K562 (cell line): ENCODE results near the gene TCAP. TPM values are rescaled to one million over a fixed set of nuclear protein-coding genes. Genes with fewer than 3 reads are reported as not detected.

Source experiments
- ATAC-seq: fragments of 200-7000 bp; cut with Tn5 transposase; 3 replicates; pipeline ENCODE4 v1.9.1; 2020; ENCODE audit warnings: moderate library complexity
- BruUV-seq: library from RNA; stranded (reverse); fragments of 400-500 nt; replicated peaks from 2 replicates; lab custom pipeline; 2021; lab: Mats Ljungman, UMichigan
- CTCF ChIA-PET: fragments of 300-600 bp; formaldehyde crosslinking; extraction: SDS; loops from one replicate; lab custom pipeline; 2021; ENCODE audit warnings: low intra/inter-chr PET ratio; lab: Yijun Ruan, JAX
- POLR2A ChIA-PET: fragments of 300-600, 350-650 bp; sonication (Branson Sonifier 250); formaldehyde crosslinking; extraction: SDS; loops from one replicate; lab custom pipeline; 2021; ENCODE audit warnings: antibody characterized with exemption, inconsistent platforms; lab: Yijun Ruan, JAX
- DNase-seq, 4 experiments: peaks; one replicate each; pipeline versions ENCODE4 v3.0.0 to v3.0.0-alpha.2; 2011 to 2018; ENCODE audit warnings: low spot score in 3 of 4, mixed read lengths in 3 of 4; ENCODE audit errors: extremely low read depth in 1 of 4
- FAIRE-seq: peaks from 2 replicates; lab custom pipeline; 2011; peaks lifted over from hg19 to GRCh38; lab: Jason Lieb, UNC
- H2AFZ ChIP-seq: 2 replicates; pipeline ENCODE4 v1.6.0; 2011; ENCODE audit warnings: low read depth, low read length, control low read depth, inconsistent platforms
- H3K27ac ChIP-seq: fragments of 200-600 bp; 3 replicates; pipeline ENCODE4 v1.8.0; 2011; ENCODE audit warnings: low read depth, mild to moderate bottlenecking, control low read depth, inconsistent platforms, low read length, moderate library complexity, mixed read lengths; ENCODE audit errors: extremely low read depth
- H3K27me3 ChIP-seq, 2 experiments: fragments of 300-600 bp in 1 of 2; 2 replicates in 1 of 2; 3 replicates in 1 of 2; pipeline versions ENCODE4 v1.6.0 to v1.8.0; 2011; ENCODE audit warnings: inconsistent platforms in 2 of 2, low read length in 2 of 2, mild to moderate bottlenecking in 1 of 2, mixed read lengths in 1 of 2, moderate library complexity in 1 of 2; ENCODE audit not compliant: control insufficient read depth in 2 of 2, insufficient read depth in 2 of 2
- H3K36me3 ChIP-seq: fragments of 300-600 bp; 3 replicates; pipeline ENCODE4 v1.8.0; 2011; ENCODE audit warnings: mild to moderate bottlenecking, low read length, inconsistent platforms; ENCODE audit not compliant: control insufficient read depth, insufficient read depth
- H3K4me1 ChIP-seq, 2 experiments: fragments of 200-600 bp in 1 of 2; replicated peaks in 1 of 2; 2 replicates in 1 of 2; 3 replicates in 1 of 2; pipeline versions ENCODE4 v1.5.1 to v1.8.0; 2011; ENCODE audit warnings: inconsistent platforms in 2 of 2, low read length in 2 of 2, mild to moderate bottlenecking in 1 of 2, mixed read lengths in 1 of 2, moderate library complexity in 1 of 2; ENCODE audit not compliant: control insufficient read depth in 2 of 2, insufficient read depth in 2 of 2
- H3K4me2 ChIP-seq: 2 replicates; pipeline ENCODE4 v1.6.1; 2011; ENCODE audit warnings: low read length, control low read depth, inconsistent platforms, mixed read lengths; ENCODE audit not compliant: insufficient read depth
- H3K4me3 ChIP-seq: fragments of 200-600 bp; sonication (generic), shearing (Covaris generic); 2 replicates; pipeline ENCODE4 v1.5.1; 2016; ENCODE audit warnings: control low read depth, inconsistent platforms
- H3K79me2 ChIP-seq: fragments of 200-600 bp; 3 replicates; pipeline ENCODE4 v1.8.0; 2011; ENCODE audit warnings: low read length, inconsistent platforms; ENCODE audit not compliant: control insufficient read depth, insufficient read depth
- H3K9ac ChIP-seq, 2 experiments: 2 replicates each; pipeline versions ENCODE4 v1.6.0 to v1.6.1; 2011; ENCODE audit warnings: low read depth in 2 of 2, low read length in 2 of 2, control low read depth in 1 of 2, inconsistent platforms in 1 of 2, mild to moderate bottlenecking in 1 of 2, mixed read lengths in 1 of 2; ENCODE audit not compliant: insufficient read depth in 1 of 2
- H3K9me1 ChIP-seq: one replicate; pipeline ENCODE4 v1.6.0; 2011; ENCODE audit warnings: inconsistent platforms, mild to moderate bottlenecking, low read length, moderate library complexity; ENCODE audit not compliant: control insufficient read depth, insufficient read depth
- H3K9me3 ChIP-seq: replicated peaks from 2 replicates; pipeline ENCODE4 v1.5.1; 2011; ENCODE audit warnings: low read depth, low read length, inconsistent platforms; ENCODE audit not compliant: control insufficient read depth, insufficient read depth
- H4K20me1 ChIP-seq: replicated peaks from 2 replicates; pipeline ENCODE4 v1.6.1; 2011; ENCODE audit warnings: low read length, inconsistent platforms, mixed read lengths; ENCODE audit not compliant: control insufficient read depth, insufficient read depth
- WGBS: fragments of 100-300 bp; shearing (Covaris generic); methylation state at CpG from one replicate; pipeline ENCODE4 v1.1.6; 2016; ENCODE audit warnings: low coverage, mixed read lengths; ENCODE audit not compliant: insufficient coverage; ENCODE audit errors: missing lambda C conversion rate; 5-methylcytosine and 5-hydroxymethylcytosine counted together
- in situ Hi-C: fragments of 300-500 bp; cut with MboI; formaldehyde crosslinking; loops from 4 replicates; pipeline ENCODE4 v1.15.0; 2018; ENCODE audit warnings: inconsistent platforms, mixed read lengths
- intact Hi-C: fragments of 100-400 bp; cut with micrococcal nuclease; formaldehyde crosslinking; loops from 2 replicates; pipeline ENCODE4 v1.14.2; 2022
- polyA plus RNA-seq, 8 experiments: library from polyadenylated mRNA; depleted of rRNA in 4 of 8; stranded (reverse) in 5 of 8; unstranded in 3 of 8; fragments of >200 nt; fragmentation: Nextera tagmentation in 2 of 8; fragmentation: Illumina TruSeq in 1 of 8; extraction: Ambion mirVana in 2 of 8; extraction: Trizol in 1 of 8; gene quantifications; 2 replicates each; pipeline versions ENCODE4 v1.2.1 to v1.2.3, GENCODE V29; 2011 to 2014; ENCODE audit warnings: inconsistent platforms in 1 of 8, missing spikeins in 1 of 8
- total RNA-seq, 7 experiments: library from RNA; depleted of rRNA in 6 of 7; stranded (reverse); fragments of >200 nt in 6 of 7; fragmentation: Illumina TruSeq in 2 of 7; extraction: Trizol in 2 of 7; gene quantifications; 2 replicates each; pipeline versions ENCODE4 v1.2.1 to v1.2.3, GENCODE V29; 2011 to 2021; ENCODE audit warnings: low replicate concordance in 1 of 7
- TF ChIP-seq, protein P1 (sequence below): IDR thresholded peaks from 2 replicates; pipeline ENCODE4 v1.6.1; 2011; ENCODE audit not compliant: insufficient read length; ENCODE audit errors: extremely low read depth
- TF ChIP-seq, protein P2 (sequence below): fragments of 450-650 bp; IDR thresholded peaks from 2 replicates; pipeline ENCODE4 v1.6.1; 2018; ENCODE audit not compliant: partially characterized antibody

Gene TCAP
- total and polyA plus RNA-seq, 9 of the 15 experiments (the other 6 are each of a cell fraction or from before 2014, with no cell fraction given): 0.33 to 1.4 (median 0.82) TPM; not detected in 2

- ChIA-PET POLR2A (interaction anchor here (0.5 to 1.0 kb wide), 2 partner anchors 436 to 447 kb away, joined by 3 to 5 read pairs; no protein-coding TSS in a partner anchor), CTCF (interaction anchor here (0.7 kb wide), 1 partner anchor 11 kb away, joined by 3 read pairs; no protein-coding TSS in a partner anchor)
- in situ Hi-C loops: no loop called here
- Histone ChIP-seq H3K36me3 (no peaks in the 10 kb centered on the region), H3K4me3 (no peak overlapping the region), H3K9me1 (no peaks in the 10 kb centered on the region), H3K79me2 (peaks cover 4% of the 10 kb centered on the region; the same call in 2 of the 3 replicates), H3K4me1 (peaks cover 15 to 47% of the 10 kb centered on the region in 2 experiments), H3K9me3 (no peaks in the 10 kb centered on the region), H3K27ac (no peak overlapping the region), H3K27me3 (no peaks in the 10 kb centered on the region), H2AFZ (no peak overlapping the region), H3K4me2 (no peak overlapping the region), H4K20me1 (no peaks in the 10 kb centered on the region), H3K9ac (peak overlapping the region in 1 of 2 experiments; percentile 82; a peak in 2 of 4 replicates)
- 29% methylated on average over 9 of the region's 13 CpGs for WGBS
- FAIRE-seq (no peak), DNase-seq (no peak), ATAC-seq (no peak)
- no TSS peak for BruUV-seq
- intact Hi-C loops: no loop called here
- TF ChIP-seq, protein P1, sequence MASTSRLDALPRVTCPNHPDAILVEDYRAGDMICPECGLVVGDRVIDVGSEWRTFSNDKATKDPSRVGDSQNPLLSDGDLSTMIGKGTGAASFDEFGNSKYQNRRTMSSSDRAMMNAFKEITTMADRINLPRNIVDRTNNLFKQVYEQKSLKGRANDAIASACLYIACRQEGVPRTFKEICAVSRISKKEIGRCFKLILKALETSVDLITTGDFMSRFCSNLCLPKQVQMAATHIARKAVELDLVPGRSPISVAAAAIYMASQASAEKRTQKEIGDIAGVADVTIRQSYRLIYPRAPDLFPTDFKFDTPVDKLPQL: no peak
- TF ChIP-seq, protein P2, sequence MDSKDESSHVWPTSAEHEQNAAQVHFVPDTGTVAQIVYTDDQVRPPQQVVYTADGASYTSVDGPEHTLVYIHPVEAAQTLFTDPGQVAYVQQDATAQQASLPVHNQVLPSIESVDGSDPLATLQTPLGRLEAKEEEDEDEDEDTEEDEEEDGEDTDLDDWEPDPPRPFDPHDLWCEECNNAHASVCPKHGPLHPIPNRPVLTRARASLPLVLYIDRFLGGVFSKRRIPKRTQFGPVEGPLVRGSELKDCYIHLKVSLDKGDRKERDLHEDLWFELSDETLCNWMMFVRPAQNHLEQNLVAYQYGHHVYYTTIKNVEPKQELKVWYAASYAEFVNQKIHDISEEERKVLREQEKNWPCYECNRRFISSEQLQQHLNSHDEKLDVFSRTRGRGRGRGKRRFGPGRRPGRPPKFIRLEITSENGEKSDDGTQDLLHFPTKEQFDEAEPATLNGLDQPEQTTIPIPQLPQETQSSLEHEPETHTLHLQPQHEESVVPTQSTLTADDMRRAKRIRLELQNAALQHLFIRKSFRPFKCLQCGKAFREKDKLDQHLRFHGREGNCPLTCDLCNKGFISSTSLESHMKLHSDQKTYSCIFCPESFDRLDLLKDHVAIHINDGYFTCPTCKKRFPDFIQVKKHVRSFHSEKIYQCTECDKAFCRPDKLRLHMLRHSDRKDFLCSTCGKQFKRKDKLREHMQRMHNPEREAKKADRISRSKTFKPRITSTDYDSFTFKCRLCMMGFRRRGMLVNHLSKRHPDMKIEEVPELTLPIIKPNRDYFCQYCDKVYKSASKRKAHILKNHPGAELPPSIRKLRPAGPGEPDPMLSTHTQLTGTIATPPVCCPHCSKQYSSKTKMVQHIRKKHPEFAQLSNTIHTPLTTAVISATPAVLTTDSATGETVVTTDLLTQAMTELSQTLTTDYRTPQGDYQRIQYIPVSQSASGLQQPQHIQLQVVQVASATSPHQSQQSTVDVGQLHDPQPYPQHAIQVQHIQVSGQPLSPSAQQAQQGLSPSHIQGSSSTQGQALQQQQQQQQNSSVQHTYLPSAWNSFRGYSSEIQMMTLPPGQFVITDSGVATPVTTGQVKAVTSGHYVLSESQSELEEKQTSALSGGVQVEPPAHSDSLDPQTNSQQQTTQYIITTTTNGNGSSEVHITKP: peak; percentile 23
These were observed 32.8 kb upstream of the TCAP start for GRCh38 chr17:39632153-39632941.
